ENCODE data around the gene WASF2.

- TF ChIP-seq EZH2 (IDR thresholded peaks at IDR 0.05; ENCODE audit: borderline replicate concordance, low read length): no peak
- TF ChIP-seq CTCF (IDR thresholded peaks at IDR 0.05; ENCODE audit: low read length): no peak
These were observed 106.3 kb downstream of the WASF2 start for GRCh38 chr1:27383661-27384060.

Data from OCI-LY1 (cell line).